GM19328 (cell line): Measurements from ENCODE around the gene RPIA.

ENCODE experiments used
- ATAC-seq: cut with Tn5 transposase; IDR thresholded peaks from one replicate; pipeline ENCODE4 v1.9.1; 2021; ENCODE audit warnings: mild to moderate bottlenecking, moderate library complexity; ENCODE audit not compliant: unreplicated experiment

Gene RPIA

GRCh38 chr2:88684519-88684918, 7.0 kb upstream of the RPIA start:
- ATAC-seq: no peak

GRCh38 chr2:88686320-88686719, 5.2 kb upstream of the RPIA start:
- ATAC-seq: no peak

- ATAC-seq: no peak
These were observed 4.1 kb upstream of the RPIA start for GRCh38 chr2:88687384-88687783.

- ATAC-seq: peak; percentile 17
These were observed 708 bp upstream of the RPIA start for GRCh38 chr2:88690591-88691338.

DNA sequence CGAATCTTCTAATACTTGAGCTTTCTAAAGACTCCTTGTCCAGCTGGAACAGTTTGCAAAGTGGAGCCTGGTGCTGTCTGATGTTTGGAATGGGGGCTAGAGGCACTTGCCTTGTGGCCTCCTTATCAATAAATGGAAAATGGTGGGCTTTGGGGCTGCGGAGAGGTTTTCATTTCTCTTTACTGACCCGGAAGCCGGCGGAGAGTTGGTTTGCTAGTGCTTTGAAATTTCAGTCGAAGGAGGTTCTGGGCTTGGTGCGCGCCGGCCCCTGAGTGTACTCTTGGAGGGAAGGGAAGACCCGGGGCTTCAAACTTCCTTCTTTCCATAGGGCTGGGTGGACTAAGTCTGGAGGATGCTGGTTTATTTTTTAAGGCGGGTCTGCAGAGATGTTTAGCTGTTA, 714 bp downstream of the RPIA start:
- no peak for ATAC-seq

DNA sequence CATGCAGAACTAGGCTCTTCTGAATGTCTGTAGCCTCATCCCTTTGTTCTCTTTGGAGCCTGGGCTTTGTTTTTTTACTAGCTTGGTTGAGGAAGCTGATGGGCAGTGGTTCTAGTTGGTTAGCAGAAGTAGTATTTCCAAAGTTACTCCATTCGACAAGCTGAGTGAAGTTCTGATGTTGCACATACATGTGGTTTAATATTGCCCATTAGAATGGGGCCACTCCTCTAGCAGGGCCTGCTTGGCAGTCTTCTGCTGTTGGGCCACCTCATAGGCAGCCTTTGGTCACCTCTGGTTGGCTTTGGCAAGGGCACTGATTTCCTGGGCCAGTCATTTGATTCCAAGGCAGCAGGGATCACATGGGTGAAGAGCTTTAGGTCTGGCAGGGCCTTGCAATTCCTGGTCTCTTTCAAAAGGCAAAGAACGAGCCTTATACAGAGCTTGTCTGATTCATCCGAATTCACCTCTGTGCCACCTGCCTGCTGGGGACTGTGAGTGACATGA, 2.5 kb downstream of the RPIA start:
- no peak for ATAC-seq

GRCh38 chr2:88696611-88697010, 5.1 kb downstream of the RPIA start:
- no peak for ATAC-seq

DNA sequence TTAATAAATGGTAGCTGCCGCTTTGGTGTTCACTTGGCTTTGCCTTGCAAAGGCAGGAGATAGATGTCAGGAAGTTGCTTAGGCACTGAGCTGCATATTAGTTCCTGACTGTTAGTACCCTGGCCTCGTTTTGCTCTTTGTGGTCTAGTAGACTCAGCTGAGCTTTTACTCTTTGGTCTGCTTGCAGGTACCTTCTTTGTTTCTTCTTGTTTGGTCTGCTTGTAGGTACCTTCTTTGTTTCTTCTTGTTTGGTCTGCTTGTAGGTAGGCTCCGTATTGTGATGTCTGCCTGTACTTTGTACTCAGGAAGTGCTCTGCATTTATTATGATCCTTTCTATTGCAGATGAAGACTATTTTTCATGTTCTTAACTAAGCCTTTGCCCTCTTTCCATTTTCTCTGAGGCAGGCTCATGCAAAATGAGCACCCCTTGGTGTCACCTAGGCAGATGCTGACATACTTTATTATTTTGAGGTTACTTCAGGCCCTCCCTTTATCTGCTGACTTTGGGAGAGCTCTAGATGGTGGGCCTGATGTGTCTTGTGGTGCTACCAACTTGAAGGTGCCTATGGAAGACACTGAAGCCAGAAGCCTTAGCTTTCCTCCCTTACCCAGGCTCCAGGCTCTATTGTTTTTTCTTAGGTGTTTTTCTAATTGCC, 6.0 kb downstream of the RPIA start:
- no peak for ATAC-seq

GRCh38 chr2:88698027-88698413, 6.5 kb downstream of the RPIA start:
- ATAC-seq: no peak

DNA sequence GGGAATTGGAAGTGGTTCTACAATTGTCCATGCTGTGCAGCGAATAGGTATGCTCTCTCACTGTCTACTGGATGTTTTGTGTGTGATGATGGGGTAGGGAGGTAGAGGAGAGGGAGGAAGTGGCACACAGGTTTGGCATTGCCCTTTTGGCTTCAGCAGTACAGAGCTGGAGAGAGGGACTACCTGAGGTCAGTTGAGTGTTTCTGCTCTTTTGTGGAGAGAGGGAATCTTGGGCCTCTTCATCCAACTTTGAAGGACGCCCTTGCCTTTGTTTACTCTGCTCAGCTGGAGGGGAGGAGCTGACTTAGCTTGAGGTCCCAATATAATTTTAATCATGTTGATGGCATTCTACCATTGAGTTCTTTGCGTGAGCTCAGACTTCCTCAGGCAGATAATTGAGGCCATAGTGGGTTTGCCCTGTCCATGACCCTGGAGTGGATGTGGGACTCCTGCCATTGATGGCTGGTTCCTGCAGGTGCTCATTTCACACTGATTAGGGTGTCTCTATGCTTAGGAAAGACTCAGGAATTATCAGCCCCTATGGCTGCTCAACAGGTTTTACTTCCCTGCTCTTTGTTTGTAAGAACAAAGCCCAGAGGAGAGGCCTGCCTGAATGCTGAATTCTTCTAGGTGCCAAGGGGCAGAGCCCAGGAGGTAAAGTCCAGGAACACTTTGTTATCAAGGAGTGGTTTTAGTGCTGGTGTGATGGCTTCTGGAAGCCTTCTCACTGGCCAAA, 7.2 kb downstream of the RPIA start:
- no peak for ATAC-seq

DNA sequence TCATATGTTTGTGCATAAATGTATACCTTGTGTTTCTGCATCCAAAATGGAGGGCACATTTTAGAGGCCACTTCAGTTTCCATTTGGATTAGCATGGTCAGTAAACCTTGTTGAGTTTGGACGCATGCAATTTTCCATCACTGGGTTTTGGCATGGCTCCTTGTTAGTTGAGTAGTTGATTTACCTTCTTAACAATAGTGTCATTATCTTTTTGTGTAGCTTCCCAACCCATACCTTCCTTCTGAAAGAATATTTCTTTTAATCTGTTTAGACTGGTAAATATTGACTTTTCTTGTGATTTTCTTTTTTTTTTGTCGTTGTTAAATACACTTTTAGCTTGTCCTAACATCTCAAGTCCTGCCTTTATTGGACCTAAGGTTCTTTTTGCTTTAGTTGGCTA, 15.5 kb downstream of the RPIA start:
- ATAC-seq: no peak

- ATAC-seq: no peak
These were observed 17.7 kb downstream of the RPIA start for GRCh38 chr2:88709181-88709631.

- no peak for ATAC-seq
These were observed 19.8 kb downstream of the RPIA start for GRCh38 chr2:88711289-88711688.

GRCh38 chr2:88711897-88712296, 20.4 kb downstream of the RPIA start:
- no peak for ATAC-seq

DNA sequence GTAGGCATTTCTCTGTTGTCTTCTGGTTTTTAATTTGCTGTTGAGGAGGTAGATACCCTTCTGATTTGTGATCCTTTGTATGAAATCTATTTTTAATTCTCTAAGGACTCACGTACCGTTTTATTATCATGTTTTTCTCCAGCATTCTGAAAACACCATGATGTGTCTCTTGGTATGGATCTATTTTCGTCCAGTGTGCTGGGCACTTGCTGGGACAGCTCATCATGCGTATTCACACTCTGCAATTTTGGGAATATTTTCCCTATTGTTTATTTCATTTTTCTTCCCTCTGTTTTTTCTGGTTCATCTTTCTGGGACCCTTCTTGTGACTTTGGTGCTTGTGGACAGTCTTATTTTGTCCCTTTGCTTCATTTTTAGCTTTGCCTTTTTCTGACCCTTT, 21.9 kb downstream of the RPIA start:
- ATAC-seq: no peak

DNA sequence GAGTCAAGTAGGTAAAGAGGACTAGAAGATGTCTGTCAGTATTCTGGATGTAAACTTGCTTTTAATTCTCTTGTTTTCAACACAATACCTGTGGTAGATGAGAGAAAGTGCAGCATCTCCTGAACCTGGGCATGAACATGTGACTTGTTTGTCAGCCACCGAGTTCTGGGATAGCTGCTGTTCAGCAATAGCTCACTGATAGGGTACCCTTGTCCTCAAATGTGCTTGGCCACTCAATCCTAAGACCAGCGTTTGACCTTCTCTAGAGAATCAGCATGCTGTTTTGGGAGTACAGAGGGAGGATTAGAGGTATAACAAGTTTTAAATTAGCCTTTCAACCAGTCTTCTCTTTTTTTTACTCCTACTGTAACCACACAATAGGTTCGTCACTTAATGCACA, 23.2 kb downstream of the RPIA start:
- no peak for ATAC-seq

DNA sequence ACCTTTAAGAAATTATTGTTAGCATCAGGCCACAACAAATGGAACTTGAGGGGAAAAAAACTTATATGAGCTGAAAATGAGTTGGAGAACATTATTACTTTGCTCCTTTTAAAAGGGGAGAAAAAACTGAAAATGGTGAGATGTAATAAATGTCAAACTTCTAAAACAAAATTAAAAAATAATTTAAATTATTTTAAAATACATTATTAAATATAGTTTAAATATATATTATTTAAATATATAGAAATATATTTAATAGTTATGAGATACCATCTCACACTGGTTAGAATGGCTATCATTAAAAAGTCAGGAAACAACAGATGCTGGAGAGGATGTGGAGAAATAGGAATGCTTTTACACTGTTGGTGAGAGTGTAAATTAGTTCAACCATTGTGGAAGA, 28.9 kb downstream of the RPIA start:
- no peak for ATAC-seq

- no peak for ATAC-seq
These were observed 29.8 kb downstream of the RPIA start for GRCh38 chr2:88721268-88721667.

- ATAC-seq: no peak
These were observed 33.3 kb downstream of the RPIA start for GRCh38 chr2:88724643-88725332.

- ATAC-seq: no peak
These were observed 37.7 kb downstream of the RPIA start for GRCh38 chr2:88729061-88729745.
